ENCODE measurements around the gene C16orf54.

GRCh38 chr16:29784901-29785500, 39.2 kb upstream of the C16orf54 start:
- TF ChIP-seq POLR2A (IDR thresholded peaks at IDR 0.05) (peak in 1 of 3 donors; percentile 25), CTCF (IDR thresholded peaks at IDR 0.05) (peak; percentile 64 to 85 (median 77))

Data from body of pancreas (tissue), 4 donors.